SK-N-SH treated with all-trans-retinoic acid at 6 μM for 48 hours (cell line): Measurements from ENCODE around the gene TUBGCP2.

Experiments used
- ATAC-seq: fragments of 200-7000 bp; cut with Tn5 transposase; 3 replicates; pipeline ENCODE4 v1.9.1; 2020; ENCODE audit warnings: mild to moderate bottlenecking, moderate library complexity
- BACH2 ChIP-seq: fragments of 250-450 bp; sonication (Bioruptor Pico); IDR thresholded peaks from 2 replicates; pipeline ENCODE4 v1.9.0; 2021; ENCODE audit warnings: mild to moderate bottlenecking, borderline replicate concordance
- CREB5 ChIP-seq: fragments of 250-450 bp; sonication (Bioruptor Pico); IDR thresholded peaks from 2 replicates; pipeline ENCODE4 v1.5.1; 2020; ENCODE audit warnings: low read depth, mild to moderate bottlenecking, moderate library complexity
- CSDC2 ChIP-seq: fragments of 250-450 bp; sonication (Bioruptor Pico); IDR thresholded peaks from 2 replicates; pipeline ENCODE4 v1.5.0; 2020; ENCODE audit warnings: mild to moderate bottlenecking, moderate library complexity
- CSRNP3 ChIP-seq: fragments of 250-450 bp; sonication (Bioruptor Pico); IDR thresholded peaks from 2 replicates; pipeline ENCODE4 v1.5.1; 2021; ENCODE audit warnings: mild to moderate bottlenecking, moderate library complexity
- ESRRG ChIP-seq: fragments of 250-450 bp; sonication (Bioruptor Pico); IDR thresholded peaks from 2 replicates; pipeline ENCODE4 v1.6.1; 2021; ENCODE audit warnings: mild to moderate bottlenecking
- GLIS3 ChIP-seq: fragments of 250-450 bp; sonication (Bioruptor Pico); IDR thresholded peaks from 2 replicates; pipeline ENCODE4 v1.5.0; 2020; ENCODE audit warnings: mild to moderate bottlenecking, moderate library complexity
- OSR1 ChIP-seq: fragments of 250-450 bp; sonication (Bioruptor Pico); IDR thresholded peaks from 2 replicates; pipeline ENCODE4 v1.8.0; 2022; ENCODE audit warnings: moderate library complexity, mild to moderate bottlenecking, inconsistent platforms
- PPARA ChIP-seq: fragments of 250-450 bp; sonication (Bioruptor Pico); IDR thresholded peaks from 2 replicates; pipeline ENCODE4 v1.5.0; 2020; ENCODE audit warnings: mild to moderate bottlenecking, borderline replicate concordance
- RARB ChIP-seq: fragments of 250-450 bp; sonication (Bioruptor Pico); IDR thresholded peaks from 2 replicates; pipeline ENCODE4 v1.8.0; 2021; ENCODE audit warnings: mild to moderate bottlenecking, moderate library complexity
- SNAI2 ChIP-seq: fragments of 250-450 bp; sonication (Bioruptor Pico); IDR thresholded peaks from 2 replicates; pipeline ENCODE4 v1.5.0; 2020; ENCODE audit warnings: mild to moderate bottlenecking, moderate library complexity
- TCF4 ChIP-seq: fragments of 250-450 bp; sonication (Bioruptor Pico); IDR thresholded peaks from 2 replicates; pipeline ENCODE4 v1.8.0; 2021; ENCODE audit warnings: mild to moderate bottlenecking, moderate library complexity, borderline replicate concordance
- TOX ChIP-seq: fragments of 250-450 bp; sonication (Bioruptor Pico); IDR thresholded peaks from 2 replicates; pipeline ENCODE4 v1.8.0; 2021; ENCODE audit warnings: mild to moderate bottlenecking, moderate library complexity, borderline replicate concordance
- TSHZ2 ChIP-seq: fragments of 250-450 bp; sonication (Bioruptor Pico); IDR thresholded peaks from 2 replicates; pipeline ENCODE4 v1.5.0; 2020; ENCODE audit warnings: mild to moderate bottlenecking, moderate library complexity
- ZC3H10 ChIP-seq: fragments of 250-450 bp; sonication (Bioruptor Pico); IDR thresholded peaks from 2 replicates; pipeline ENCODE4 v1.5.1; 2021; ENCODE audit warnings: mild to moderate bottlenecking, moderate library complexity
- ZFP3 ChIP-seq: fragments of 250-450 bp; sonication (Bioruptor Pico); IDR thresholded peaks from 2 replicates; pipeline ENCODE4 v1.5.0; 2020; ENCODE audit warnings: mild to moderate bottlenecking, moderate library complexity
- ZFP30 ChIP-seq: fragments of 450-650 bp; formaldehyde crosslinking; IDR thresholded peaks from 2 replicates; pipeline ENCODE4 v1.5.0; 2022; ENCODE audit warnings: mild to moderate bottlenecking, moderate library complexity
- ZNF565 ChIP-seq: fragments of 450-650 bp; formaldehyde crosslinking; conservative IDR thresholded peaks from 2 replicates; pipeline ENCODE4 v1.5.0; 2020; ENCODE audit warnings: low read depth, mild to moderate bottlenecking, moderate library complexity
- ZNF70 ChIP-seq: fragments of 450-650 bp; formaldehyde crosslinking; IDR thresholded peaks from 2 replicates; pipeline ENCODE4 v1.5.0; 2020; ENCODE audit warnings: mild to moderate bottlenecking, moderate library complexity

The TUBGCP2 gene

GRCh38 chr10:133259602-133259989, 49.1 kb downstream of the TUBGCP2 start (continued):
- TF ChIP-seq CSRNP3 (CRISPR knock-in tag) (no peak), SNAI2 (no peak), GLIS3 (CRISPR knock-in tag) (no peak), CREB5 (CRISPR knock-in tag) (no peak), TSHZ2 (CRISPR knock-in tag) (no peak)

GRCh38 chr10:133258818-133259601, 49.7 kb downstream of the TUBGCP2 start:
- TF ChIP-seq CSDC2 (peak; percentile 60; the same call in 1 of the 2 replicates), TOX (0 out of 2 replicates have a peak, but pooled peaks have one; percentile 31), SNAI2 (no peak), ZNF70 (CRISPR knock-in tag) (no peak), RARB (no peak)
- TF ChIP-seq, all 23 proteins: peak for 2
- ATAC-seq, result peak; percentile 71

- no peak for ATAC-seq
- TF ChIP-seq ZFP3 (CRISPR knock-in tag) (no peak), ZC3H10 (CRISPR knock-in tag) (no peak), ZNF565 (CRISPR knock-in tag) (no peak), SNAI2 (no peak), ESRRG (CRISPR knock-in tag) (no peak), ZFP30 (no peak), GLIS3 (CRISPR knock-in tag) (no peak)
Measured at GRCh38 chr10:133258066-133258817, 50.4 kb downstream of the TUBGCP2 start.

GRCh38 chr10:133257489-133258065, 51.1 kb downstream of the TUBGCP2 start:
- ATAC-seq, result no peak
- TF ChIP-seq CSRNP3 (CRISPR knock-in tag) (no peak), SNAI2 (no peak), TOX (no peak), RARB (no peak), CSDC2 (no peak), PPARA (no peak), ZNF70 (CRISPR knock-in tag) (no peak), BACH2 (no peak), TSHZ2 (CRISPR knock-in tag) (no peak), TCF4 (CRISPR knock-in tag) (no peak), ZC3H10 (CRISPR knock-in tag) (no peak), ZFP3 (CRISPR knock-in tag) (no peak), OSR1 (CRISPR knock-in tag) (no peak), CREB5 (CRISPR knock-in tag) (no peak)
